ENCODE results near the gene NT5C3A. TPM values are rescaled to one million over a fixed set of nuclear protein-coding genes. Genes with fewer than 3 reads are reported as not detected.
A peak's percentile ranks its signal among the peaks of the same experiment; 100 is the strongest.

The NT5C3A gene
- total RNA-seq, 4 donors from 2014 or later = 37.5 to 101 (median 71.4) TPM

GRCh38 chr7:33055158-33055557, 7.4 kb downstream of the NT5C3A start:
- Histone ChIP-seq H3K27ac (no peak overlapping the region), H3K36me3 (no peaks in the 10 kb centered on the region), H3K4me3 (no peak overlapping the region), H3K9me3 (no peaks in the 10 kb centered on the region), H3K4me1 (peaks cover 13 to 30% of the 10 kb centered on the region in 2 donors), H3K27me3 (no peaks in the 10 kb centered on the region)
- in situ Hi-C loops (cut with MboI; ENCODE audit: low sequenced_read_pairs in 4 of 4) = loop anchor here in 2 of 4 donors (25.0 kb wide), 2 partner anchors 93 to 568 kb away; partner anchors contain the start of genes AVL9 (in 1 of the 2), FKBP9 (in 1 of the 2) and LSM5 (in 1 of the 2)
- intact Hi-C loops (cut with DNase I; ENCODE audit: low total_unique reads) = no loop called here
- ATAC-seq (no peak), DNase-seq (no peak)
- TF ChIP-seq, protein P1, sequence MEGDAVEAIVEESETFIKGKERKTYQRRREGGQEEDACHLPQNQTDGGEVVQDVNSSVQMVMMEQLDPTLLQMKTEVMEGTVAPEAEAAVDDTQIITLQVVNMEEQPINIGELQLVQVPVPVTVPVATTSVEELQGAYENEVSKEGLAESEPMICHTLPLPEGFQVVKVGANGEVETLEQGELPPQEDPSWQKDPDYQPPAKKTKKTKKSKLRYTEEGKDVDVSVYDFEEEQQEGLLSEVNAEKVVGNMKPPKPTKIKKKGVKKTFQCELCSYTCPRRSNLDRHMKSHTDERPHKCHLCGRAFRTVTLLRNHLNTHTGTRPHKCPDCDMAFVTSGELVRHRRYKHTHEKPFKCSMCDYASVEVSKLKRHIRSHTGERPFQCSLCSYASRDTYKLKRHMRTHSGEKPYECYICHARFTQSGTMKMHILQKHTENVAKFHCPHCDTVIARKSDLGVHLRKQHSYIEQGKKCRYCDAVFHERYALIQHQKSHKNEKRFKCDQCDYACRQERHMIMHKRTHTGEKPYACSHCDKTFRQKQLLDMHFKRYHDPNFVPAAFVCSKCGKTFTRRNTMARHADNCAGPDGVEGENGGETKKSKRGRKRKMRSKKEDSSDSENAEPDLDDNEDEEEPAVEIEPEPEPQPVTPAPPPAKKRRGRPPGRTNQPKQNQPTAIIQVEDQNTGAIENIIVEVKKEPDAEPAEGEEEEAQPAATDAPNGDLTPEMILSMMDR (IDR thresholded peaks at IDR 0.05 in 4 of 5, conservative IDR thresholded peaks at IDR 0.05 in 1 of 5) = no peak
- TF ChIP-seq POLR2A (IDR thresholded peaks at IDR 0.05) = no peak

DNA sequence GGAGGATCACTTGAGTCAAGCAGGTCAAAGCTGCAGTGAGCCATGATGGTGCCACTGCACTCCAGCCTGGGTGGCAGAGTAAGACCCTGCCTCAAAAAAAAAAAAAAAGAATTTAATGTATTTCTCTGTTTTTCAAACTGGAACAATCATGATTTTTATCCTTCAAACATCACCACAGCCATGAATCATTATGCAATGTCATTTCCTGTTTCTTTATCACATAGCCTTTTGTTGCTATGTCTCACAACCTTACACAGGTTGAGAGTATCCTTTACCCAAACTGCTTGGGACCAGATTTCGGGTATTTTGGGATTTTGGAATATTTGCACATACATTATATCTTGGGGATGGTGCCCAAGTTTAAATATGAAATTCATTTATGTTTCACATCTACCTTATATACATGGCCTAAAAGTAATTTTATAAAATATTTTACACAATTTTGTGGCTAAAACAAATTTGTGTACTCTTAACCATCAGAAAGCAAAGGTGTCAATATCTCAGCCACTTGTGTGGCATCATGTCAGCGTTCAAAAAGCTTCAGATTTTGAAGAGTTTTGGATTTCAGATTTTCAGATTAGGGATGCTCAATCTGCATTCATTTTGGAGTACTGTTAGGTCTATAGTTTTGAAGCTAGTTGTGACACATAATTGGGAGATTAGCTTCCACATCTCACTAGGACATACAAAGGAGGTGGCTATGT, 8.2 kb downstream of the NT5C3A start:
- Histone ChIP-seq H3K27ac (peak overlapping the region in 1 of 4 donors; percentile 47), H3K36me3 (no peaks in the 10 kb centered on the region), H3K9me3 (no peaks in the 10 kb centered on the region), H3K4me3 (no peak overlapping the region), H3K4me1 (peaks cover 19 to 26% of the 10 kb centered on the region in 2 donors), H3K27me3 (no peaks in the 10 kb centered on the region)
- intact Hi-C loops (cut with DNase I; ENCODE audit: low total_unique reads) = loop anchor here (5.0 kb wide), 1 partner anchor 207 kb away; no protein-coding TSS in a partner anchor
- DNase-seq = no peak
- TF ChIP-seq, protein P1 (IDR thresholded peaks at IDR 0.05 in 4 of 5, conservative IDR thresholded peaks at IDR 0.05 in 1 of 5) = no peak
- no peak for TF ChIP-seq POLR2A (IDR thresholded peaks at IDR 0.05)
- in situ Hi-C loops (cut with MboI; ENCODE audit: low sequenced_read_pairs in 4 of 4) = loop anchor here in 2 of 4 donors (25.0 kb wide), 2 partner anchors 92 to 567 kb away; partner anchors contain the start of genes AVL9 (in 1 of the 2), FKBP9 (in 1 of the 2) and LSM5 (in 1 of the 2)
- no peak for ATAC-seq

DNA sequence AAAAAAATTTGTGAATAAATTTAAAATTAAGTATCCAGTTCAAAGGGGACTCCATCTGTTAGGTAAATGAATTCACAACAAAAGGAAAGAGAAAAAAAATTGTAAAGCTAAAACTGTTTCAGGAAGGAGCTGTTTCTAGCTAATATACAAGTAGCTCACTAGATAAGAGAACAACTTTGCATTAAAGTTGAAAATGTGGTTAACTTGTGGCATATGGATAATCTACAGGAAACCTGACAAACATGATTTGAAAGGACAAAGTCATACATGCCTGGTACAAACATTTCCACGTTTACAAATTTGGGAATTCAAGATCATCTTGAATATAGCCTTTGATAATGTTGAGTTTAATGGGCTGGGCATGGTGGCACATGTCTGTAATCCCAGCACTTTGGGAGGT, 8.9 kb downstream of the NT5C3A start:
- no peaks in the 10 kb centered on the region for H3K9me3 ChIP-seq
- peaks cover 24 to 28% of the 10 kb centered on the region in 2 donors for H3K4me1 ChIP-seq
- H3K4me3 ChIP-seq = no peak overlapping the region
- in situ Hi-C loops (cut with MboI; ENCODE audit: low sequenced_read_pairs in 4 of 4) (loop anchor here in 2 of 4 donors (25.0 kb wide), 2 partner anchors 91 to 566 kb away; partner anchors contain the start of genes AVL9 (in 1 of the 2), FKBP9 (in 1 of the 2) and LSM5 (in 1 of the 2)), intact Hi-C loops (cut with DNase I; ENCODE audit: low total_unique reads) (loop anchor here (5.0 kb wide), 1 partner anchor 206 kb away; no protein-coding TSS in a partner anchor)
- H3K27me3 ChIP-seq = no peaks in the 10 kb centered on the region
- H3K36me3 ChIP-seq = no peaks in the 10 kb centered on the region
- H3K27ac ChIP-seq = peak overlapping the region; percentile 28 to 55 (median 40)
- ATAC-seq (no peak), DNase-seq (no peak)
- TF ChIP-seq POLR2A (IDR thresholded peaks at IDR 0.05) = no peak
- TF ChIP-seq, protein P1 (IDR thresholded peaks at IDR 0.05 in 4 of 5, conservative IDR thresholded peaks at IDR 0.05 in 1 of 5) = no peak

DNA sequence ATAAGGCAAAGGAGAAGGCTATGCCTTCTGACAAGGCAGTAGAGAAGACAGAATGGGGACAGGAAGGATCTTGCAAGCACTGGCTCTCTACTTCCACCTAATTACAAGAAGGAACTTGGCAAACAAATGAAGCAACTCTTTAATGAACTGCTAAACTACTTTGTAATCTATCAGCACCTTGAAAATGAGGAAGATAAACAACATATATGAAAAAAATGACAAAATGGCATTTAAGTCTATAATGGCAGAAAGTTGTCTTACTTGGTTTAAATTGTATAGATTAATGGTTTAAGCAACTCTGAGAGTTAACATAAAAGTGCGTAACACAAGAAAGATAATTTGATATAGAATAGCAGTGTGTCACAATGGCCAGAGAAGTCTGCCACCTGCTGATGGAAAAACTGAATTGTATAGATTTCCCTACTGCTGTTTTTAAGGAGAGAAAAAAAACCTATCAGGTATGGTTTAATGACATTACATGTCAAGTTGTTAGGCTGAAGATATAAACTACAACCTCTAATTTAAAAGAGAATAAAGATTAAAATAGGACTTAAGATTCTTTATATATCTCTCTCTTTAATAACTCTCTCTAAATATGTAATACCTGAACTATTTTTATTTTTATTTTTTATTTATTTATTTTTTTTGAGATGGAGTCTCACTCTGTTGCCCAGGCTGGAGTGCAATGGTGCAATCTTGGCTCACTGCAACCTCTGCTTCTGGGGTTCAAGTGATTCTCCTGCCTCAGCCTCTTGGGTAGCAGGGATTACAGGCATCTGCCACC, 11.8 kb downstream of the NT5C3A start:
- TF ChIP-seq, protein P1 (IDR thresholded peaks at IDR 0.05 in 4 of 5, conservative IDR thresholded peaks at IDR 0.05 in 1 of 5) = peak; percentile 45 to 86 (median 61)
- no peak for TF ChIP-seq POLR2A (IDR thresholded peaks at IDR 0.05)
- H3K4me1 ChIP-seq = peaks cover 36 to 42% of the 10 kb centered on the region in 2 donors
- H3K4me3 ChIP-seq = peak overlapping the region; percentile 20 to 34 (median 28)

More for the DNA sequence above, 11.8 kb downstream of the NT5C3A start:
- intact Hi-C loops (cut with DNase I; ENCODE audit: low total_unique reads) = loop anchor here (5.0 kb wide), 1 partner anchor 203 kb away; no protein-coding TSS in a partner anchor
- ATAC-seq (peak; percentile 75 to 79), DNase-seq (no peak)
- H3K9me3 ChIP-seq = no peaks in the 10 kb centered on the region
- no peaks in the 10 kb centered on the region for H3K36me3 ChIP-seq
- H3K27me3 ChIP-seq = no peaks in the 10 kb centered on the region
- in situ Hi-C loops (cut with MboI; ENCODE audit: low sequenced_read_pairs in 4 of 4) = loop anchor here in 2 of 4 donors (25.0 kb wide), 2 partner anchors 88 to 563 kb away; partner anchors contain the start of genes AVL9 (in 1 of the 2), FKBP9 (in 1 of the 2) and LSM5 (in 1 of the 2)
- peak overlapping the region; percentile 74 to 81 (median 75) for H3K27ac ChIP-seq

Data from gastrocnemius medialis (tissue), 4 donors.